ENCODE data around the gene MAPKAPK2.

DNA sequence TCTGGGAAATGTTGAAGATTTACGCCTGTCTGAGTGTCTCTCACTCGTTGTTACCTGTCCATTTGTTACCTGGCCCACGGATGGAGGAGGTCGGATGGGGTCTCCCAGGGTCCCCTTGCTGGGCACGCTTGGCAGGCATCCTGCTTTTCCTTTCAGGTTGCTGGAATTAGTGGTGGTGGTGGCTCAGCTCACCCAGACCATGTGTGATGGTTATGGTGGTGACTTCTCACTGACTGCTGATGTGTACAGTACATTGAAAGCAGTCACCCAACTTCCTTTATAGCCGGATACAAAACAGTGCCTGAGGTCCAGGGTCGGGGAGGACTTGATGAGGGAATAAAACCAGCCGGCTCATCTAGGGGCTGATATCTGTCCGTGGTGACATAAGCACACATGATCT, 19.5 kb downstream of the MAPKAPK2 start:
- TF ChIP-seq, protein P1, sequence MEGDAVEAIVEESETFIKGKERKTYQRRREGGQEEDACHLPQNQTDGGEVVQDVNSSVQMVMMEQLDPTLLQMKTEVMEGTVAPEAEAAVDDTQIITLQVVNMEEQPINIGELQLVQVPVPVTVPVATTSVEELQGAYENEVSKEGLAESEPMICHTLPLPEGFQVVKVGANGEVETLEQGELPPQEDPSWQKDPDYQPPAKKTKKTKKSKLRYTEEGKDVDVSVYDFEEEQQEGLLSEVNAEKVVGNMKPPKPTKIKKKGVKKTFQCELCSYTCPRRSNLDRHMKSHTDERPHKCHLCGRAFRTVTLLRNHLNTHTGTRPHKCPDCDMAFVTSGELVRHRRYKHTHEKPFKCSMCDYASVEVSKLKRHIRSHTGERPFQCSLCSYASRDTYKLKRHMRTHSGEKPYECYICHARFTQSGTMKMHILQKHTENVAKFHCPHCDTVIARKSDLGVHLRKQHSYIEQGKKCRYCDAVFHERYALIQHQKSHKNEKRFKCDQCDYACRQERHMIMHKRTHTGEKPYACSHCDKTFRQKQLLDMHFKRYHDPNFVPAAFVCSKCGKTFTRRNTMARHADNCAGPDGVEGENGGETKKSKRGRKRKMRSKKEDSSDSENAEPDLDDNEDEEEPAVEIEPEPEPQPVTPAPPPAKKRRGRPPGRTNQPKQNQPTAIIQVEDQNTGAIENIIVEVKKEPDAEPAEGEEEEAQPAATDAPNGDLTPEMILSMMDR (conservative IDR thresholded peaks at IDR 0.05; ENCODE audit: low read depth, low read length), result no peak
- TF ChIP-seq EZH2phosphoT487 (IDR thresholded peaks at IDR 0.05; ENCODE audit: borderline replicate concordance, low read length), result no peak
- TF ChIP-seq EZH2 (IDR thresholded peaks at IDR 0.05; ENCODE audit: low read length, unreplicated experiment), result no peak
